IMR-90 (cell line): ENCODE data around the gene TMEM144. TPM values are rescaled to one million over a fixed set of nuclear protein-coding genes. Genes with fewer than 3 reads are reported as not detected.

ENCODE experiments used
- ATAC-seq: fragments of 200-7000 bp; cut with Tn5 transposase; 2 replicates; pipeline ENCODE4 v1.9.1; 2020; ENCODE audit warnings: low read depth, mild to moderate bottlenecking, moderate library complexity
- BruUV-seq: library from RNA; stranded (reverse); fragments of 400-500 nt; replicated peaks from 2 replicates; lab custom pipeline; 2021; lab: Mats Ljungman, UMichigan
- CTCF ChIA-PET: fragments of 300-600 bp; formaldehyde crosslinking; extraction: SDS; loops from one replicate; lab custom pipeline; 2021; ENCODE audit warnings: antibody characterized with exemption; lab: Yijun Ruan, JAX
- POLR2A ChIA-PET: fragments of 300-600 bp; sonication (Branson Sonifier 250); formaldehyde crosslinking; loops from one replicate; lab custom pipeline; 2022; ENCODE audit warnings: antibody characterized with exemption; ENCODE audit not compliant: unreplicated experiment; lab: Charles Lee
- DNase-seq: peaks from one replicate; pipeline ENCODE4 v3.0.0; 2013
- H2AFZ ChIP-seq: replicated peaks from 2 replicates; pipeline ENCODE3; 2013; ENCODE audit warnings: low read length, mild to moderate bottlenecking; ENCODE audit not compliant: poor library complexity
- H2AK5ac ChIP-seq: 2 replicates; pipeline ENCODE4 v1.6.1; 2013; ENCODE audit warnings: low read depth, low read length, inconsistent platforms
- H2AK9ac ChIP-seq: replicated peaks from 2 replicates; pipeline ENCODE3; 2013; ENCODE audit warnings: mild to moderate bottlenecking, low read depth, low read length, moderate library complexity; ENCODE audit not compliant: poor library complexity
- H2BK120ac ChIP-seq: 2 replicates; pipeline ENCODE4 v1.6.1; 2013; ENCODE audit warnings: low read depth, low read length, inconsistent platforms
- H2BK15ac ChIP-seq: 3 replicates; pipeline ENCODE4 v1.6.1; 2013; ENCODE audit warnings: low read depth, low read length, inconsistent platforms
- H2BK20ac ChIP-seq: 2 replicates; pipeline ENCODE4 v1.6.1; 2013; ENCODE audit warnings: low read depth, mild to moderate bottlenecking, inconsistent platforms, low read length, moderate library complexity
- H2BK5ac ChIP-seq: 2 replicates; pipeline ENCODE4 v1.6.1; 2013; ENCODE audit warnings: mild to moderate bottlenecking, low read depth, low read length, inconsistent platforms; ENCODE audit not compliant: poor library complexity, severe bottlenecking
- H3K14ac ChIP-seq: replicated peaks from 2 replicates; pipeline ENCODE4 v1.6.1; 2013; ENCODE audit warnings: low read depth, low read length, inconsistent platforms
- H3K18ac ChIP-seq: 2 replicates; pipeline ENCODE4 v1.6.1; 2013; ENCODE audit warnings: low read depth, low read length, control low read depth
- H3K23ac ChIP-seq: 2 replicates; pipeline ENCODE4 v1.6.1; 2013; ENCODE audit warnings: low read depth, low read length, inconsistent platforms
- H3K27ac ChIP-seq: 2 replicates; pipeline ENCODE4 v1.5.1; 2013; ENCODE audit warnings: mild to moderate bottlenecking, control low read depth, low read length; ENCODE audit not compliant: insufficient read depth
- H3K27me3 ChIP-seq: 2 replicates; pipeline ENCODE4 v1.6.1; 2013; ENCODE audit warnings: low read length; ENCODE audit not compliant: control insufficient read depth, insufficient read depth
- H3K36me3 ChIP-seq: 2 replicates; pipeline ENCODE4 v1.6.1; 2013; ENCODE audit warnings: low read length, mixed read lengths; ENCODE audit not compliant: control insufficient read depth, insufficient read depth
- H3K4ac ChIP-seq: 2 replicates; pipeline ENCODE4 v1.6.1; 2013; ENCODE audit warnings: low read depth, low read length, inconsistent platforms
- H3K4me1 ChIP-seq: 2 replicates; pipeline ENCODE4 v1.6.1; 2013; ENCODE audit warnings: low read length, mixed read lengths; ENCODE audit not compliant: control insufficient read depth, insufficient read depth
- H3K4me2 ChIP-seq: 2 replicates; pipeline ENCODE4 v1.6.1; 2013; ENCODE audit warnings: low read depth, mild to moderate bottlenecking, control low read depth, low read length, moderate library complexity
- H3K4me3 ChIP-seq: 2 replicates; pipeline ENCODE4 v1.5.1; 2013; ENCODE audit warnings: low read depth, mild to moderate bottlenecking, control low read depth, low read length, moderate library complexity; ENCODE audit not compliant: insufficient read depth
- H3K56ac ChIP-seq: 2 replicates; pipeline ENCODE4 v1.6.1; 2013; ENCODE audit warnings: low read length, inconsistent platforms; ENCODE audit not compliant: insufficient read depth; ENCODE audit errors: extremely low read depth
- H3K79me1 ChIP-seq, 2 experiments: 2 replicates each; pipeline ENCODE4 v1.6.1; 2013; ENCODE audit warnings: low read length in 2 of 2, inconsistent platforms in 1 of 2, low read depth in 1 of 2
- H3K9ac ChIP-seq: 2 replicates; pipeline ENCODE4 v1.6.1; 2013; ENCODE audit warnings: low read depth, low read length, control low read depth
- H3K9me1 ChIP-seq: 2 replicates; pipeline ENCODE4 v1.6.1; 2013; ENCODE audit warnings: low read length, inconsistent platforms; ENCODE audit not compliant: insufficient read depth
- H3K9me3 ChIP-seq: 2 replicates; pipeline ENCODE4 v1.6.1; 2013; ENCODE audit warnings: low read length; ENCODE audit not compliant: control insufficient read depth, insufficient read depth
- H4K20me1 ChIP-seq: 2 replicates; pipeline ENCODE4 v1.6.1; 2013; ENCODE audit warnings: low read length, inconsistent platforms; ENCODE audit not compliant: insufficient read depth
- H4K5ac ChIP-seq: 2 replicates; pipeline ENCODE4 v1.6.1; 2013; ENCODE audit warnings: mild to moderate bottlenecking, low read depth, low read length, control low read depth
- H4K8ac ChIP-seq, 2 experiments: 2 replicates each; pipeline ENCODE4 v1.6.1; 2013; ENCODE audit warnings: low read depth in 2 of 2, low read length in 2 of 2, control low read depth in 1 of 2, inconsistent platforms in 1 of 2
- H4K91ac ChIP-seq: 2 replicates; pipeline ENCODE4 v1.6.1; 2013; ENCODE audit warnings: low read depth, low read length, inconsistent platforms; ENCODE audit not compliant: insufficient read depth
- BHLHE40 ChIP-seq: fragments of 150-350 bp; IDR thresholded peaks from 2 replicates; pipeline ENCODE4 v1.6.1; 2016; ENCODE audit warnings: mild to moderate bottlenecking, low read depth, low read length
- CEBPB ChIP-seq: IDR thresholded peaks from 2 replicates; pipeline ENCODE4 v1.6.1; 2012; ENCODE audit warnings: low read depth, low read length, improper control_type of control experiment
- CHD1 ChIP-seq: IDR thresholded peaks from 2 replicates; pipeline ENCODE4 v1.6.1; 2012; ENCODE audit warnings: low read depth, low read length, improper control_type of control experiment
- FOS ChIP-seq: fragments of 150-350 bp; IDR thresholded peaks from 2 replicates; pipeline ENCODE4 v1.6.1; 2016; ENCODE audit warnings: low read depth, low read length
- MAFK ChIP-seq: IDR thresholded peaks from 2 replicates; pipeline ENCODE4 v1.6.1; 2012; ENCODE audit warnings: low read depth, low read length, improper control_type of control experiment
- MAZ ChIP-seq: IDR thresholded peaks from 2 replicates; pipeline ENCODE4 v1.6.1; 2012; ENCODE audit warnings: low read depth, mild to moderate bottlenecking, low read length, improper control_type of control experiment, moderate library complexity, borderline replicate concordance
- MXI1 ChIP-seq: IDR thresholded peaks from 2 replicates; pipeline ENCODE4 v1.6.1; 2012; ENCODE audit warnings: low read depth, mild to moderate bottlenecking, low read length, moderate library complexity, borderline replicate concordance
- NFE2L2 ChIP-seq: fragments of 150-350 bp; IDR thresholded peaks from 2 replicates; pipeline ENCODE4 v1.6.1; 2016; ENCODE audit warnings: low read depth, mild to moderate bottlenecking, low read length
- POLR2A ChIP-seq: IDR thresholded peaks from 2 replicates; pipeline ENCODE4 v1.6.1; 2012; ENCODE audit warnings: mild to moderate bottlenecking, low read depth, low read length
- RAD21 ChIP-seq: IDR thresholded peaks from 2 replicates; pipeline ENCODE4 v1.6.1; 2012; ENCODE audit warnings: low read length, improper control_type of control experiment
- RCOR1 ChIP-seq: IDR thresholded peaks from 2 replicates; pipeline ENCODE4 v1.6.1; 2012; ENCODE audit warnings: mild to moderate bottlenecking, low read length, improper control_type of control experiment; ENCODE audit not compliant: insufficient replicate concordance
- RFX5 ChIP-seq: IDR thresholded peaks from 2 replicates; pipeline ENCODE4 v1.8.0; 2012; ENCODE audit warnings: low read depth, mild to moderate bottlenecking, low read length, moderate library complexity
- SMC3 ChIP-seq: fragments of 150-350 bp; IDR thresholded peaks from 2 replicates; pipeline ENCODE4 v1.6.1; 2016; ENCODE audit warnings: low read depth, mild to moderate bottlenecking, antibody characterized with exemption, low read length, moderate library complexity
- WGBS, 2 experiments: methylation state at CpG; one replicate each; pipeline versions ENCODE4 v1.1.5 to v1.1.7; 2013; ENCODE audit warnings: missing lambda C conversion rate in 2 of 2; ENCODE audit not compliant: insufficient read length in 1 of 2; ENCODE audit errors: extremely low coverage in 2 of 2; 5-methylcytosine and 5-hydroxymethylcytosine counted together
- dilution Hi-C: fragments of 300-500 bp; cut with HindIII; formaldehyde crosslinking; loops from one replicate; pipeline ENCODE4 v1.14.3; 2018; ENCODE audit warnings: low sequenced_read_pairs; ENCODE audit not compliant: unreplicated experiment
- in situ Hi-C: fragments of 300-500 bp; cut with MboI; formaldehyde crosslinking; loops from 3 replicates; pipeline ENCODE4 v1.14.3; 2019; ENCODE audit warnings: low sequenced_read_pairs, inconsistent platforms, mixed read lengths
- intact Hi-C: fragments of 100-400 bp; cut with micrococcal nuclease; formaldehyde crosslinking; loops from 2 replicates; pipeline ENCODE4 v1.10.0; 2022
- polyA plus RNA-seq, 3 experiments: library from polyadenylated mRNA; depleted of rRNA; stranded (reverse); fragments of >200 nt; gene quantifications; 2 replicates each; pipeline ENCODE4 v1.2.3, GENCODE V29; 2012; ENCODE audit warnings: low replicate concordance in 1 of 3
- total RNA-seq: library from RNA; depleted of rRNA; stranded (reverse); fragments of >200 nt; gene quantifications from 2 replicates; pipeline ENCODE4 v1.2.3, GENCODE V29; 2012
- TF ChIP-seq, protein P1 (sequence below): fragments of 150-350 bp; IDR thresholded peaks from 2 replicates; pipeline ENCODE4 v1.6.1; 2016; ENCODE audit warnings: low read depth, mild to moderate bottlenecking, low read length, moderate library complexity, borderline replicate concordance
- TF ChIP-seq, protein P2 (sequence below): conservative IDR thresholded peaks from 2 replicates; pipeline ENCODE4 v1.5.1; 2012; ENCODE audit warnings: mild to moderate bottlenecking, low read depth, low read length, improper control_type of control experiment
- TF ChIP-seq, protein P3 (sequence below): fragments of 150-350 bp; IDR thresholded peaks from 2 replicates; pipeline ENCODE4 v1.6.1; 2017; ENCODE audit warnings: mild to moderate bottlenecking, antibody characterized with exemption, low read length, low read depth

TMEM144 gene
- total and polyA plus RNA-seq, 2 of the 4 experiments (the other 2 are of a cell fraction), result 0.58 to 2.2 TPM

DNA sequence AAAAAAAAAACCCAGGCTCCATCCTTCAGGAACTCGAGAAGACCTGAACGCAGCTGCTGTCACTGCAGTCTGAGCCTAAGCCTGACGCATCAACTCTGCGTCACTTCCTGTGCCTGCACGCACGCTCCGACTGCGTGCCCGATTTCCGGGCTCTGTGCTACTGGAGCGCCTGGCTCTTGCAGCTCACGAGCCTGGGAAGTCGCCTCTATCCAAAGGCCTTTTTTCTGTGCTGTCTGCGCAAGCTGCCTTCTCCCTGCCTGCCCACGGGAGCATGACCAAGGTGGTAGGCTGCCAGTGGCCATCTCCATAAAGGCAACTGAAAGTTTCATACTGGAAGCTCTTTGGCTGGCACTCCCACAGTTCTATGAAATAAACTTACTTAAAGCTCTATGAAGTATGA is 27.6 kb upstream of the TMEM144 start:
- CTCF ChIA-PET, result interaction anchor here (0.8 to 2.2 kb wide), 3 partner anchors 10 to 138 kb away, joined by 3 to 12 read pairs (median 4); no protein-coding TSS in a partner anchor
- POLR2A ChIA-PET, result no interaction called here
- H4K91ac ChIP-seq, result no peak overlapping the region
- H2BK15ac ChIP-seq, result no peak overlapping the region
- intact Hi-C loops (no loop called here), dilution Hi-C loops (loop anchor here (25.0 kb wide), 1 partner anchor 170 kb away; no protein-coding TSS in a partner anchor), in situ Hi-C loops (loop anchor here (25.0 kb wide), 1 partner anchor 970 kb away; the partner anchor contains the start of gene GRIA2)
- H4K5ac ChIP-seq, result no peak overlapping the region
- no peak overlapping the region for H3K18ac ChIP-seq
- no peaks in the 10 kb centered on the region; the same call in 1 of the 2 replicates for H3K27me3 ChIP-seq
- 69% methylated on average over 3 of the region's 15 CpGs; no CpG with 5 or more reads in 1 of the 2 experiments for WGBS, 2 experiments
- TF ChIP-seq, protein P1, sequence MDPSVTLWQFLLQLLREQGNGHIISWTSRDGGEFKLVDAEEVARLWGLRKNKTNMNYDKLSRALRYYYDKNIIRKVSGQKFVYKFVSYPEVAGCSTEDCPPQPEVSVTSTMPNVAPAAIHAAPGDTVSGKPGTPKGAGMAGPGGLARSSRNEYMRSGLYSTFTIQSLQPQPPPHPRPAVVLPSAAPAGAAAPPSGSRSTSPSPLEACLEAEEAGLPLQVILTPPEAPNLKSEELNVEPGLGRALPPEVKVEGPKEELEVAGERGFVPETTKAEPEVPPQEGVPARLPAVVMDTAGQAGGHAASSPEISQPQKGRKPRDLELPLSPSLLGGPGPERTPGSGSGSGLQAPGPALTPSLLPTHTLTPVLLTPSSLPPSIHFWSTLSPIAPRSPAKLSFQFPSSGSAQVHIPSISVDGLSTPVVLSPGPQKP, result no peak
- TF ChIP-seq FOS (no peak), BHLHE40 (no peak), SMC3 (no peak), MXI1 (no peak), CHD1 (no peak), NFE2L2 (no peak), MAFK (no peak), RAD21 (no peak), RFX5 (no peak), MAZ (no peak), POLR2A (no peak), CEBPB (no peak), RCOR1 (no peak)
- TF ChIP-seq, protein P2, sequence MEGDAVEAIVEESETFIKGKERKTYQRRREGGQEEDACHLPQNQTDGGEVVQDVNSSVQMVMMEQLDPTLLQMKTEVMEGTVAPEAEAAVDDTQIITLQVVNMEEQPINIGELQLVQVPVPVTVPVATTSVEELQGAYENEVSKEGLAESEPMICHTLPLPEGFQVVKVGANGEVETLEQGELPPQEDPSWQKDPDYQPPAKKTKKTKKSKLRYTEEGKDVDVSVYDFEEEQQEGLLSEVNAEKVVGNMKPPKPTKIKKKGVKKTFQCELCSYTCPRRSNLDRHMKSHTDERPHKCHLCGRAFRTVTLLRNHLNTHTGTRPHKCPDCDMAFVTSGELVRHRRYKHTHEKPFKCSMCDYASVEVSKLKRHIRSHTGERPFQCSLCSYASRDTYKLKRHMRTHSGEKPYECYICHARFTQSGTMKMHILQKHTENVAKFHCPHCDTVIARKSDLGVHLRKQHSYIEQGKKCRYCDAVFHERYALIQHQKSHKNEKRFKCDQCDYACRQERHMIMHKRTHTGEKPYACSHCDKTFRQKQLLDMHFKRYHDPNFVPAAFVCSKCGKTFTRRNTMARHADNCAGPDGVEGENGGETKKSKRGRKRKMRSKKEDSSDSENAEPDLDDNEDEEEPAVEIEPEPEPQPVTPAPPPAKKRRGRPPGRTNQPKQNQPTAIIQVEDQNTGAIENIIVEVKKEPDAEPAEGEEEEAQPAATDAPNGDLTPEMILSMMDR, result no peak
- TF ChIP-seq, protein P3, sequence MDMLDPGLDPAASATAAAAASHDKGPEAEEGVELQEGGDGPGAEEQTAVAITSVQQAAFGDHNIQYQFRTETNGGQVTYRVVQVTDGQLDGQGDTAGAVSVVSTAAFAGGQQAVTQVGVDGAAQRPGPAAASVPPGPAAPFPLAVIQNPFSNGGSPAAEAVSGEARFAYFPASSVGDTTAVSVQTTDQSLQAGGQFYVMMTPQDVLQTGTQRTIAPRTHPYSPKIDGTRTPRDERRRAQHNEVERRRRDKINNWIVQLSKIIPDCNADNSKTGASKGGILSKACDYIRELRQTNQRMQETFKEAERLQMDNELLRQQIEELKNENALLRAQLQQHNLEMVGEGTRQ, result no peak
- no peak overlapping the region for H3K14ac ChIP-seq
- no peak overlapping the region for H3K9ac ChIP-seq
- no peak overlapping the region for H4K8ac ChIP-seq
- no peak overlapping the region for H2AFZ ChIP-seq
- no peak overlapping the region for H2AK5ac ChIP-seq
- ATAC-seq (no peak), DNase-seq (no peak)
- no peak overlapping the region for H2BK120ac ChIP-seq
- no peak overlapping the region for H3K4me3 ChIP-seq
- H3K9me3 ChIP-seq, result no peaks in the 10 kb centered on the region
- H4K20me1 ChIP-seq, result no peaks in the 10 kb centered on the region
- no peak overlapping the region for H2AK9ac ChIP-seq
- H2BK20ac ChIP-seq, result no peak overlapping the region
- no peaks in the 10 kb centered on the region for H3K79me1 ChIP-seq
- H3K56ac ChIP-seq, result no peak overlapping the region
- no peak overlapping the region for H2BK5ac ChIP-seq
- H3K27ac ChIP-seq, result no peak overlapping the region
- no peaks in the 10 kb centered on the region for H3K9me1 ChIP-seq
- H3K4ac ChIP-seq, result no peak overlapping the region
- no peaks in the 10 kb centered on the region for H3K36me3 ChIP-seq
- H3K23ac ChIP-seq, result no peak overlapping the region
- no peaks in the 10 kb centered on the region for H3K4me1 ChIP-seq
- H3K4me2 ChIP-seq, result no peak overlapping the region
- BruUV-seq, result no TSS peak
